ENCODE results near the gene CCDC61.
A peak's percentile ranks its signal among the peaks of the same experiment; 100 is the strongest.

Gene CCDC61

GRCh38 chr19:45994998-45995714 is at the start of gene CCDC61:
Gene CCDC61 (plus strand): TSS chr19:45995467. CDS start chr19:46003019, 7,552 bp downstream.
- DNase-seq, result peak; percentile 98

- no peak for DNase-seq
These were observed 47.3 kb upstream of the CCDC61 start for GRCh38 chr19:45947926-45948325.

- no peak for DNase-seq
These were observed 43.0 kb upstream of the CCDC61 start for GRCh38 chr19:45952341-45952685.

GRCh38 chr19:45952686-45953505 is 42.4 kb upstream of the CCDC61 start:
- peak; percentile 76 for DNase-seq

GRCh38 chr19:45953676-45954075 is 41.6 kb upstream of the CCDC61 start:
- DNase-seq, result no peak

- no peak for DNase-seq
These were observed 41.1 kb upstream of the CCDC61 start for GRCh38 chr19:45954156-45954555.

- no peak for DNase-seq
These were observed 39.2 kb upstream of the CCDC61 start for GRCh38 chr19:45955905-45956608.

- DNase-seq, result no peak
These were observed 36.9 kb upstream of the CCDC61 start for GRCh38 chr19:45958320-45958719.

- DNase-seq, result no peak
These were observed 36.3 kb upstream of the CCDC61 start for GRCh38 chr19:45958769-45959516.

- no peak for DNase-seq
These were observed 35.7 kb upstream of the CCDC61 start for GRCh38 chr19:45959517-45960025.

GRCh38 chr19:45960595-45961235 is 34.6 kb upstream of the CCDC61 start:
- DNase-seq, result no peak

GRCh38 chr19:45962021-45962420 is 33.2 kb upstream of the CCDC61 start:
- no peak for DNase-seq

- no peak for DNase-seq
These were observed 28.0 kb upstream of the CCDC61 start for GRCh38 chr19:45967246-45967645.

GRCh38 chr19:45968626-45969025 is 26.6 kb upstream of the CCDC61 start:
- DNase-seq, result no peak

- DNase-seq, result no peak
These were observed 25.6 kb upstream of the CCDC61 start for GRCh38 chr19:45969676-45970075.

GRCh38 chr19:45971260-45971902 is 23.9 kb upstream of the CCDC61 start:
- DNase-seq, result no peak

- peak; percentile 65 for DNase-seq
These were observed 23.0 kb upstream of the CCDC61 start for GRCh38 chr19:45972081-45972946.

- DNase-seq, result peak; percentile 62
These were observed 22.2 kb upstream of the CCDC61 start for GRCh38 chr19:45972947-45973540.

GRCh38 chr19:45973553-45974338 is 21.5 kb upstream of the CCDC61 start, which contains the start of gene NOVA2:
Gene NOVA2 (minus strand): TSS chr19:45973865. CDS start chr19:45973351, 514 bp downstream.
- DNase-seq, result peak; percentile 73

Measured in activated effector memory CD4-positive, alpha-beta T cell treated with anti-CD3 and anti-CD28 coated beads, Interleukin-2, amount 50 U/mL, for 16 hours (primary cell).